Measurements from ENCODE around the gene RAB3GAP2.
A peak's percentile ranks its signal among the peaks of the same experiment; 100 is the strongest.
"Not testable (repeated sequence)": the region's sequence is repeated elsewhere in the genome, so short reads cannot be mapped to it uniquely, and the experiment has no call there.

The RAB3GAP2 gene

GRCh38 chr1:220239966-220240365 lies 32.3 kb downstream of the RAB3GAP2 start:
- DNase-seq (ENCODE audit: low spot score), result no peak

- no peak for DNase-seq (ENCODE audit: low spot score)
Measured at GRCh38 chr1:220239213-220239612, 33.0 kb downstream of the RAB3GAP2 start.

GRCh38 chr1:220236278-220236677 lies 36.0 kb downstream of the RAB3GAP2 start:
- not testable (repeated sequence) for DNase-seq (ENCODE audit: low spot score)

GRCh38 chr1:220235462-220235861 lies 36.8 kb downstream of the RAB3GAP2 start:
- DNase-seq (ENCODE audit: low spot score), result no peak

DNA sequence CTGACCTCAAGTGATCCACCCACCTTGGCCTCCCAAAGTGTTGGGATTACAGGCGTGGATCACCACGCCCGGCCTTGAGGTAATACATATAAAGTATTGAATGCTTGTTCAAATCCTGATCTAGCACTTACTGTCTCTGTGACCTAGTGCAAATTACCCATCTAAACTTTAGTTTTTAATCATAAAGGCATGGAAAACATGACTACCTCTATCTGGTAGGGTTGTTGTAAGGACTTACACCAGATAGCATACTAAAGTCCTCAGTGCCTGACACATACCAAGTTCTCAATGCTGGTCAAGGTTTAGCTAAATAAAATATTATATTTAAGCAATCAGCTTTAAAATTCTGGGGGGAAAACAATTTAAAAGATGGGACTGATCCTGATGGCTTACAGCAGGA lies 38.3 kb downstream of the RAB3GAP2 start:
- no peak for DNase-seq (ENCODE audit: low spot score)

- DNase-seq (ENCODE audit: low spot score), result no peak
Measured at GRCh38 chr1:220229771-220230170, 42.5 kb downstream of the RAB3GAP2 start.

DNA sequence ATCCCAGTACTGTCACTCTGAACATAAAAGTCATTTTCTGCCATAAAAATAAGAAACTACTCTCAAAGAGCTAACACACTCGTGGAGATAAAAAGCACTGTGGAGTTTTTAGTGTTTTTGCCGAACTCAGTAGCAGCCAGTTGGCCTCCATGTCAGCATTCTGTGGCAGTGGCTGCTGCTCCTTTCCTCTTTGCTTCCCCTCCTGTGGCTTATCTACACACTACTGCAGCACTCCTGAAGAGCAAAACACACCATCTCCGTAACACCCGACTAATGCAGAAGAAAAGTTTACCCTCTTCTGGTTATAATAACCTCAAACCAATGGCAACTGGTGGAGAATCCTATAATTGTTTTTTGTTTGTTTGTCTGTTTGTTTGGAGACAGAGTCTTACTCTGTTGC lies 44.9 kb downstream of the RAB3GAP2 start:
- no peak for DNase-seq (ENCODE audit: low spot score)

- DNase-seq (ENCODE audit: low spot score), result no peak
Measured at GRCh38 chr1:220226752-220227151, 45.5 kb downstream of the RAB3GAP2 start.

DNA sequence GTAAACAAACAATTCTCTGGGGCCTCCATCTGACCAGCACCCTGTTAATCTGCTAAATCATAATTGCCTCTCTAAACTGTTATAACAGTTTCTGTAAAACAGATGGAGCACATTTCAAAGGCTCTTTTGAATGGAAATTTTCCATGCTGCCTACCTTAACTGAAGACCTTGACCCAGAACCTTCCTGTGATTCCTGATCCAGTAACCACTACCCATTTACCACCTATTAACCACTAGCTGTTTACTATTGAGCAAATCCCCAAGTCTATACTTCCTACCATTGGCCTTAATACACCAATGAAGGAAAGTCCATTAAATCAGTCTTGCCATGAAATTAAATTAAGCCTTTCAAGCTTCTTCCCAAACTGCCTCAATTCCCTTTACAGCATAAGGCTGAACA lies 46.3 kb downstream of the RAB3GAP2 start:
- no peak for DNase-seq (ENCODE audit: low spot score)

DNA sequence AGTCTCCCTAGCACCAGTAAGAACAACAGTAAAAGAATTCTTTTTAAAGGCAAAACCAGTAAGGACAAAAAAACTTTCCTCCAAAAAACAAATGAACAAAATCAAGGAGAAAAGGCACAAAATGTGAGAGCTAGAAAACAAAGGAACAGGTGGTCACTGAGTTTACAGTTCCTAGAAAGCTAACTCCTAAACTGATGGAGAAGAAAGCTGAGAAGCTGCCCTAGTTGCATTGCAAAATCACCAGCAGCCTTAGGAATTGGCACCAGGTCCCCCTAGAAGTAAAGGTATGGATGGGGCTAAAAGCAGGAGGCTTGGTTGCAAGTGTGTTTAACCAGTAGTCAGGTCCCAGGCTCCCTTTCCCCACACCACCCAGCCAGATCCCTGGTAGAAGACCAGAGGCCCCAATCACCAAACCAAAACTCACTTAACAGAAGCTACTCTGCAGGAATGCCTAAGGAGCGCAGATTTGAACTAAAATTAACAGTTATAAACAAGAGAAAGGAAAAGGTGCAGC lies 47.6 kb downstream of the RAB3GAP2 start:
- no peak for DNase-seq (ENCODE audit: low spot score)

- no peak for DNase-seq (ENCODE audit: low spot score)
Measured at GRCh38 chr1:220224033-220224432, 48.2 kb downstream of the RAB3GAP2 start.

- no peak for DNase-seq (ENCODE audit: low spot score)
Measured at GRCh38 chr1:220222939-220223338, 49.3 kb downstream of the RAB3GAP2 start.

- no peak for DNase-seq (ENCODE audit: low spot score)
Measured at GRCh38 chr1:220221670-220222069, 50.6 kb downstream of the RAB3GAP2 start.

GRCh38 chr1:220221269-220221668 lies 51.0 kb downstream of the RAB3GAP2 start:
- DNase-seq (ENCODE audit: low spot score), result no peak

DNA sequence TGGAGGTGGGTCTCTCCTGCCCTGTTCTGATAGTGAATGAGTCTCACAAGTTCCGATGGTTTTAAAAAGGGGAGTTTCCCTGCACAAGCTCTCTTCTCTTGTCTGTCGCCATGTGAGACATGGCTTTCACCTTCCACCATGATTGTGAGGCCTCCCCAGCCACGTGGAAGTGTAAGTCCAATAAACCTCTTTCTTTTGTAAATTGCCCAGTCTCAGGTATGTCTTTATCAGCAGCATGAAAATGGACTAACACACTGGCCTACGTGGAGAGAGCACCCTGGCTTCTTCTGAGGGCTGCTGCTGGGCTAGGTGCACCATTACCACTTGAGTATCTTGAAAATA lies 51.6 kb downstream of the RAB3GAP2 start:
- DNase-seq (ENCODE audit: low spot score), result not testable (repeated sequence)

DNA sequence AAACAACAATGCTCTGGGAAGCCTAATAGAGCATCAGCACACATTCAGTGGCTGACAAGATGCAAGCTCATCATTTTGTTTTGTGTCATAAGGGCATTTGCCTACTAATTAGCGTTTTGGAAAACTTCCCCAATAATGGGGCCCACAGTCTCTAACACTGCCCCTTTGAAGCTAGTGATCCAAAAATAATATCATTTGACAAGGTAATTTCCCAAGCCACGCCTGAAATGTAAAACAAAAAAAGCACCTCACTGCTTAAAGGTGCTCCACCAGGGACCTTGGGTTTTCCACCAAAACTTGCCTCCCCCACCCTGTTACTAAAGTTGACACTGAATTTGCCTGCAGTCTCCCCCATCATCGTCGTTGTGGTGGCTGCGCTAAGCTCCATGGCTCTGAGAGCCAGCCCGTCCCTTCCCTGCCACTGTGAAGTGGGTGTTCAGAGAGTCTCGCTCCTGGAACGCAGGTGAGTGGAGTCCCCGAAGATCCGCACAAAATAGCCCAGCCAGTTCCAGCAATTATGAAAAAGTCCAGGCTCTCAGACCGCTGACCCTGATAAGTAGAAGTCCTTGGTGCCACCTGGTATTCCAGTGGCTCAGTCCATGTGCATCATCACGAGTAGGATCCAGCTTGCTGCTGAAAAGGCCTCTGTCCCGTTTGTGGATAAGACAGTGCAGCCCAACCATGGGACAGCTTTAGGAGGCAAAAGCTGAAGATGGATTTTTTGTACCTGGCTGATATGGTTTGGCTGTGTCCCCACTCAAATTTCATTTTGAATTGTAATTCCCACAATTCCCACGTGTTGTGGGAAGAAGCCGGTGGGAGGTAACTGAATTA lies 52.2 kb downstream of the RAB3GAP2 start:
- no peak for DNase-seq (ENCODE audit: low spot score)

GRCh38 chr1:220219136-220219442 lies 53.2 kb downstream of the RAB3GAP2 start:
- DNase-seq (ENCODE audit: low spot score), result no peak

DNA sequence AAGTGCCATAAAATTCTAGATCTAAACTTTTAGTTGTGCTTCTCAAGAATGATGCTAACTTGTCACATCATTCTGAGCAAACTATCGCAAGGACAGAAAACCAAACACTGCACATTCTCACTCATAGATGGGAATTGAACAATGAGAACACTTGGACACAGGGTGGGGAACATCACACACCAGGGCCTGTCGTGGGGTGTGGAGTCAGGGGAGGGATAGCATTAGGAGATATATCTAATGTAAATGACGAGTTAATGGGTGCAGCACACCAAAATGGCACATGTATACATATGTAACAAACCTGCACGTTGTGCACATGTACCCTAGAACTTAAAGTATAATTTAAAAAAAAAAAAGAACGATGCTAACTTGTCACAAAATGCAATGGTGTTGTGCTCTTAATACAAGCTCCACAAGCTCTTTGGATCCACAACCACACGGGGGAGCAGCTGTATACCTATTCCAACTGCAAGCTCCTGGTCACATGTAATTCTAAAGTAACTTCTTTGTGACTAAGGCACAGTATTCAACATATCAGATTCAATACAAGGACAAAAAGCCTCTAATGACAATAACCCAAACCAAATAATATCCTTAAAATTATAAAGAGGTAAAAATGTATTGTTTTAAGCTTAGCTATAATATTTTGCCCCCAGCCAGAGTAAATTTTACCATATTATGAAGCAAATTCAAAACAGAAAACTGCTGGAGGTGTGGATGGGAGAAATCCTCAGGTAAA lies 53.7 kb downstream of the RAB3GAP2 start:
- DNase-seq (ENCODE audit: low spot score), result peak; percentile 21

DNA sequence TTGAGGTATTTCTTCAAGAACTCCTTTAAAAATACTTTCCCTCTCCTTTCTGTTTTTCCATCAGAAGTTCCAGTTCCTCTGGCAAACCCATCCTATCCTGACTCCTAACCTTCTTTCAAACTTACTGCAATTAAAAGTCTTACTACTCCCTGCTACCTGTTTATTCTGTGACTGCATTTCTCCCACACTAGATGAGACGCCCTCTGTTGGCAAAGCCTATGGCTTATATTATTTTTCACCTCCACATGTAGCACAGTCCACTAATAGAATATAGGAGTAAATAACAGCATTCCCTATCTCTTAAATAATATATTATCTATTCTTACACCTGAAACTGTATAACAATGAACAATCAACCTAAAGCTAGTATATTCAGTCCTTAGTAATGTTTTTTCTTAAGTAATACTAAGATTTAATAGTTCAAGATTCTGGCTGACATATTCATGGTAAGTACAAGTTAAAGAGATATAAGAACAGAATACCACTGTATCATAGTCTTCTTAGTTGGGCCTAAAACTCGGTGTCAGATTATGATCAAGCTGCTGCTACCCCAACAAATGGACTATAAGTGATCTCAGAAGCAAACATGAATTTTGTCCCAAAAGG lies 54.8 kb downstream of the RAB3GAP2 start:
- DNase-seq (ENCODE audit: low spot score), result no peak

GRCh38 chr1:220213382-220213983 lies 58.8 kb downstream of the RAB3GAP2 start:
- no peak for DNase-seq (ENCODE audit: low spot score)

- no peak for DNase-seq (ENCODE audit: low spot score)
Measured at GRCh38 chr1:220207411-220207810, 64.8 kb downstream of the RAB3GAP2 start.

GRCh38 chr1:220204758-220205157 lies 67.5 kb downstream of the RAB3GAP2 start:
- not testable (repeated sequence) for DNase-seq (ENCODE audit: low spot score)

GRCh38 chr1:220203816-220204215 lies 68.4 kb downstream of the RAB3GAP2 start:
- DNase-seq (ENCODE audit: low spot score), result no peak
